ENCODE measurements around the gene SCNN1G. TPM values are rescaled to one million over a fixed set of nuclear protein-coding genes. Genes with fewer than 3 reads are reported as not detected.

Gene SCNN1G
- total RNA-seq, 4 donors from 2014 or later: 2.8 to 87.8 (median 66.2) TPM

GRCh38 chr16:23222929-23223328 lies 40.4 kb downstream of the SCNN1G start:
- H3K27me3 ChIP-seq: no peaks in the 10 kb centered on the region
- no peak overlapping the region for H3K4me3 ChIP-seq
- H3K4me1 ChIP-seq: no peaks in the 10 kb centered on the region
- TF ChIP-seq CTCF (IDR thresholded peaks at IDR 0.05) (no peak), EP300 (IDR thresholded peaks at IDR 0.05; ENCODE audit: low read depth) (no peak), POLR2A (IDR thresholded peaks at IDR 0.05) (no peak), POLR2AphosphoS5 (IDR thresholded peaks at IDR 0.05) (no peak)
- DNase-seq: no peak
- H3K9me3 ChIP-seq: no peaks in the 10 kb centered on the region
- H3K27ac ChIP-seq: no peak overlapping the region
- in situ Hi-C loops (cut with MboI; ENCODE audit: low pct_ligation_motif_present in 1 of 4, low pct_unique_long_range_greater_than_20kb in 1 of 4, low sequenced_read_pairs in 3 of 4) (no loop called here), intact Hi-C loops (cut with DNase I; ENCODE audit: low total_unique reads) (no loop called here)
- no peaks in the 10 kb centered on the region for H3K36me3 ChIP-seq

GRCh38 chr16:23223368-23223767 lies 40.8 kb downstream of the SCNN1G start:
- no peaks in the 10 kb centered on the region for H3K27me3 ChIP-seq
- in situ Hi-C loops (cut with MboI; ENCODE audit: low pct_ligation_motif_present in 1 of 4, low pct_unique_long_range_greater_than_20kb in 1 of 4, low sequenced_read_pairs in 3 of 4): no loop called here
- no peaks in the 10 kb centered on the region for H3K4me1 ChIP-seq
- 84 to 100% methylated on average over 1 to 8 of the region's 8 CpGs for WGBS, 2 donors (ENCODE audit: low coverage in 1 of 2)
- H3K4me3 ChIP-seq: no peak overlapping the region
- no peak for DNase-seq
- no peak for TF ChIP-seq POLR2A (IDR thresholded peaks at IDR 0.05)
- no peak for TF ChIP-seq EP300 (IDR thresholded peaks at IDR 0.05; ENCODE audit: low read depth)
- no peak for TF ChIP-seq POLR2AphosphoS5 (IDR thresholded peaks at IDR 0.05)
- TF ChIP-seq CTCF (IDR thresholded peaks at IDR 0.05): no peak
- H3K9me3 ChIP-seq: no peaks in the 10 kb centered on the region
- H3K36me3 ChIP-seq: no peaks in the 10 kb centered on the region
- intact Hi-C loops (cut with DNase I; ENCODE audit: low total_unique reads): no loop called here
- no peak overlapping the region for H3K27ac ChIP-seq

GRCh38 chr16:23225109-23225508 lies 42.6 kb downstream of the SCNN1G start:
- Histone ChIP-seq H3K4me1 (peaks cover 0 to 7% (median 0%) of the 10 kb centered on the region in 4 donors), H3K36me3 (no peaks in the 10 kb centered on the region), H3K27me3 (no peaks in the 10 kb centered on the region), H3K4me3 (no peak overlapping the region), H3K9me3 (no peaks in the 10 kb centered on the region), H3K27ac (no peak overlapping the region)
- intact Hi-C loops (cut with DNase I; ENCODE audit: low total_unique reads): no loop called here
- TF ChIP-seq EP300 (IDR thresholded peaks at IDR 0.05; ENCODE audit: low read depth): no peak
- no peak for TF ChIP-seq CTCF (IDR thresholded peaks at IDR 0.05)
- TF ChIP-seq POLR2AphosphoS5 (IDR thresholded peaks at IDR 0.05): no peak
- no peak for TF ChIP-seq POLR2A (IDR thresholded peaks at IDR 0.05)
- no peak for DNase-seq
- in situ Hi-C loops (cut with MboI; ENCODE audit: low pct_ligation_motif_present in 1 of 4, low pct_unique_long_range_greater_than_20kb in 1 of 4, low sequenced_read_pairs in 3 of 4): no loop called here
- 78 to 83% methylated on average over 4 of the region's 4 CpGs for WGBS, 2 donors (ENCODE audit: low coverage in 1 of 2)

GRCh38 chr16:23225634-23226033 lies 43.1 kb downstream of the SCNN1G start:
- DNase-seq: no peak
- Histone ChIP-seq H3K27ac (no peak overlapping the region), H3K4me3 (no peak overlapping the region), H3K4me1 (peaks cover 0 to 10% (median 0%) of the 10 kb centered on the region in 4 donors), H3K9me3 (no peaks in the 10 kb centered on the region), H3K27me3 (no peaks in the 10 kb centered on the region), H3K36me3 (no peaks in the 10 kb centered on the region)
- TF ChIP-seq CTCF (IDR thresholded peaks at IDR 0.05): no peak
- TF ChIP-seq EP300 (IDR thresholded peaks at IDR 0.05; ENCODE audit: low read depth): no peak
- no peak for TF ChIP-seq POLR2A (IDR thresholded peaks at IDR 0.05)
- no peak for TF ChIP-seq POLR2AphosphoS5 (IDR thresholded peaks at IDR 0.05)
- in situ Hi-C loops (cut with MboI; ENCODE audit: low pct_ligation_motif_present in 1 of 4, low pct_unique_long_range_greater_than_20kb in 1 of 4, low sequenced_read_pairs in 3 of 4): no loop called here
- intact Hi-C loops (cut with DNase I; ENCODE audit: low total_unique reads): no loop called here

All from transverse colon (tissue), 4 donors.